ENCODE data around the gene PDXP.

PDXP gene

DNA sequence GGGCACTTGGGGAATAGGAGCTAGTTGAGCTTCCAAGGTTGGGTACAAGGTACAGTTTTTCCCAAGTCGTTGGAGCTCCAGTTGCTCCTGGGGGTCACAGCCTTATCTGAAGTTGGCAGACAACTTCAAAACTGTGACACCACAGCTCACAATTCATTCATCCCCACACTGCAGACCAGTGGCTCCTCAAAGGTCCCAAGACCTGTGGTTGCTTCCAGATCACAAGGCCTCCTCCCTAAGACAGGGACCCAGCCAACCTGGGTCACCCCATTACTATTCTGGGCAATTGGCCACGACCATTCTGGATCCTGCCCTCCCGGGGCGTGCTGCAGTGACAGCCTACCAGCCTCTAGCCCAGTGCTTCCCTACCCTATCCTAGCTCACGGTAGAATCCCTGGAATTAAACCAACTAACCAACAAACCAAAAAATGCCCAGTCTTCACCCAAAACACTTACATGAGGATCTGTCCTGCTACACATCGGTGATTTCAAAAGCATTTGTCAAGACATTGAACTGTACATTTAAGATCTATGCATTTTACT lies 862 bp upstream of the PDXP start:
- DNase-seq (ENCODE audit: insufficient read length) (no peak), FAIRE-seq (peak; percentile 68)
- TF ChIP-seq POLR2AphosphoS5 (IDR thresholded peaks at IDR 0.05; ENCODE audit: low read depth, low read length) (peak; percentile 81), POLR2A (IDR thresholded peaks at IDR 0.05; ENCODE audit: low read depth, low read length) (no peak; the same call in none of the 2 replicates)

DNA sequence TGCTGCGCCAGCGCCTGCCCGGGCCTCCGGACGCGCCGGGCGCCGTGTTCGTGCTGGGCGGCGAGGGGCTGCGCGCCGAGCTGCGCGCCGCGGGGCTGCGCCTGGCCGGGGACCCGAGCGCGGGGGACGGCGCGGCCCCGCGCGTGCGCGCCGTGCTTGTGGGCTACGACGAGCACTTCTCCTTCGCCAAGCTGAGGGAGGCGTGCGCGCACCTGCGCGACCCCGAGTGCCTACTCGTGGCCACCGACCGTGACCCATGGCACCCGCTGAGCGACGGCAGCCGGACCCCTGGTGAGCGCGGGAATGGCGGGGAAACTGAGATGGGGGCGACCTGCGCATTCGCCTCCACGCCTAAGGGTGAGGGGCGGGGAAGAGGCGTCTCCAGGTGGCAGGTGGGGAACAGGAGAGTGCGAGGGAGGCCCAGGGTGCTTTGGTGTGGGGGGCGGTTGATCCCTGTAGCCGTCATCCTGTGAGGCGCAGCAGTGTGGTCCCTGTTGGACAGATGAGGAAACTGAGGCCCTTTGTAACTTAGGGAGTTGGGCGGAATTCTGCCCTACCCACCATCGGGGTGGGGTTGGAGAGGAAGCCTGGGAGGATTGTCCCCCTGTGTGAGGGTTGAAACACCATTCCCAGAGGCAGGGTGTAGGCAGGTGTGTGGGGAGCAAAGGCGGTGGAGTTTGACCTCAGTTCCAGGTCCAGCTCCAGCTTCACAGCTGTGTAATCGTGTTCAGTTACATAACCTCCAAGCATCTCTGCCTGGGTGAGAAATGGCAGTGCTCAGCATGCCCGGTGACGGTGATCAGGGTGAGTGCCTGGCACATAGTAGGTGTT lies 758 bp downstream of the PDXP start:
- no peak for TF ChIP-seq POLR2AphosphoS5 (IDR thresholded peaks at IDR 0.05; ENCODE audit: low read depth, low read length)
- TF ChIP-seq TAF1 (IDR thresholded peaks at IDR 0.05; ENCODE audit: borderline replicate concordance, low read depth, low read length) = no peak
- no peak for TF ChIP-seq POLR2A (IDR thresholded peaks at IDR 0.05; ENCODE audit: low read depth, low read length)
- DNase-seq (ENCODE audit: insufficient read length) (no peak), FAIRE-seq (peak; percentile 94)

DNA sequence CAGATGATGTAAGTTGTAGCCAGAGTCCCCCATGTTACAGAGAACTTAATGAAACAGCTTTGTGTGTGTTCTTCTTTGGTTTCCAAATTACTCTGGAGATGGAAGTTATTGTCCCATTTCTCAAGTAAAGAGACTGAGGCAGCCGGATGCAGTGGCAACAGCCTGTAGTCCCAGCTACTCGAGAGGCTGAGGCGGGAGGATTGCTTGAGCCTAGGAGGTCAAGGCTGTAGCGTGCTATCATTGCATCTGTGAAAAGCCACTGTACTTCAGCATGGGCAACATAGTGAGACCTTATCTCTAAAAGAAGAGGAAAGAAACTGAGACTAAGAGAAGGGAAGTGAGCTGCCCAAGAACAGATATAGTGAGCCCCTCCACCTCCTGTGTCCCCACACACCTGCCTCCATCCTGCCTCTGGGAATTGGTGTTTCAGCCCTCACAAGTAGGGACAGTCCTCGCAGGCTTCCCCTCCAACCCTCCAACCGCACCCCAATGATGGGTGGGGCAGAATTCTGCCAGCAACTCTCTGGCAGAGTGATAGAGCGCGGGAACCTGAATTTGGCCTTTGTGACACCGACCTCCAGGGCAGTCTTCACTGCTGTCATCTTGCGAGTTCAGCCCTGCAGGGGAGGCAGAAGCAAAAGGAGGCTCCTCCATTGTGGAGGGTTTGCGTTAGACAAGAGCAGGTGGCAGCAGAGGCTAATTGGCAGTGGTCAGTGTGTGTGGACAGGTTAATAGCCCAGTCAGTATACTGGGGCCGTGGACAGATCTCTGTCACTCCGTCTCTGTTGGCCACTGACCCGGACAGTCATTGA lies 1.6 kb downstream of the PDXP start:
- DNase-seq (ENCODE audit: insufficient read length) = no peak
- FAIRE-seq = peak; percentile 44

DNA sequence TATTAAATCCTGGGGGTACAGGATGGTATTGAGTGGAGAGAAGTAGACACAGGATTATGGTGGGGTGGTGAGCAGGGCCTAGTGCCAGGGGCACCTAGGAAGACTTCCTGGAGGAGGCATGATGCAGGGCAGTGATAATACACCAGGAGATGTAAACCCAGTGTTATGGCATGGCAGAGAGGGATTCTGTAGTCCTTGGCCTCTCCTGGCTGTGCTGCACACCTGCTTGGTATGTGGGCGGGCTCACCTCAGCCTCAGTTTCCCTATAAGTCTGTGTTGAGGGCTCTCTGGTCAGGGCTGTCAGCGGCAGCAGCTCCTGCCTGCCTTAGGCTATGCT lies 2.2 kb downstream of the PDXP start:
- FAIRE-seq (no peak), DNase-seq (ENCODE audit: insufficient read length) (no peak)
- TF ChIP-seq POLR2A (IDR thresholded peaks at IDR 0.05; ENCODE audit: low read depth, low read length) (no peak), TAF1 (IDR thresholded peaks at IDR 0.05; ENCODE audit: borderline replicate concordance, low read depth, low read length) (no peak), POLR2AphosphoS5 (IDR thresholded peaks at IDR 0.05; ENCODE audit: low read depth, low read length) (no peak)

More for the DNA sequence above, 1.6 kb downstream of the PDXP start:
- TF ChIP-seq TAF1 (IDR thresholded peaks at IDR 0.05; ENCODE audit: borderline replicate concordance, low read depth, low read length) (no peak), POLR2AphosphoS5 (IDR thresholded peaks at IDR 0.05; ENCODE audit: low read depth, low read length) (no peak), POLR2A (IDR thresholded peaks at IDR 0.05; ENCODE audit: low read depth, low read length) (no peak)

DNA sequence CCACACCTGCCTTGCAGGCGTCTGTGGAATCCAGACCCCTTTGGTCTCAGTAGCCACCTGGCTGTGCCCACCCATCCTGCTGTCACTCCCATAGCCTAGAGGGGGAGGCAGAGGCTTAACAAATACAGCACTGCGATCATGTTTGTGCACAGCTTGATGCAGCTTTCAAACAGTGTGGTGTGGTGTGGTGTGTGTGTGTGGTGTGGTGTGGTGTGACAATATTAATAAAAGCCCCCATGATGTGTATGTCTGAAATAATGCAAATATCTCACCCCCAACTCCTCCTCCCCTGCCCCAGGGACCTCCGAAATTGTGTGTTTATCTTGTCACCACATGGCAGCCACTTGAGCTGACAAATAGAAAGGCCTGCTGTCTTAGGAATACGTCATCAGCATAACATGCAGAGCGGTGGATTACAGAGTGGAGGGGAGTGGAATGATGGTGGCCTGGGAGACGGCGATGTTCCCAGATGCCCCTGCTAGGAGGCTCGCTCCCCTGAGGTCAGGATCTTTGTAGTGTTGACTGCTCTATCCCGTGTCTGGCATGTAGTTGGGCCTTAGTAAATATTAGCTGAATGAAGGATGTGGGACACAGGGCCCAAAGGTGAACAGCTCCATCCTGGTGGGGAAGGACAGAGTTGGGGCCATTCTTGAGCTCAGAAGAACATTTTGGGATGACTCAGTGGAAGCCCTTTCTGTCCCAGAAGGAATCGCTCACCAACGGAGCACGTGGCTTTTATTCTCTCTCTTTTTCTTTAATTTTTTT lies 2.8 kb downstream of the PDXP start:
- TF ChIP-seq POLR2AphosphoS5 (IDR thresholded peaks at IDR 0.05; ENCODE audit: low read depth, low read length) (no peak), POLR2A (IDR thresholded peaks at IDR 0.05; ENCODE audit: low read depth, low read length) (no peak), TAF1 (IDR thresholded peaks at IDR 0.05; ENCODE audit: borderline replicate concordance, low read depth, low read length) (no peak)
- peak; percentile 54 for FAIRE-seq
- no peak for DNase-seq (ENCODE audit: insufficient read length)

DNA sequence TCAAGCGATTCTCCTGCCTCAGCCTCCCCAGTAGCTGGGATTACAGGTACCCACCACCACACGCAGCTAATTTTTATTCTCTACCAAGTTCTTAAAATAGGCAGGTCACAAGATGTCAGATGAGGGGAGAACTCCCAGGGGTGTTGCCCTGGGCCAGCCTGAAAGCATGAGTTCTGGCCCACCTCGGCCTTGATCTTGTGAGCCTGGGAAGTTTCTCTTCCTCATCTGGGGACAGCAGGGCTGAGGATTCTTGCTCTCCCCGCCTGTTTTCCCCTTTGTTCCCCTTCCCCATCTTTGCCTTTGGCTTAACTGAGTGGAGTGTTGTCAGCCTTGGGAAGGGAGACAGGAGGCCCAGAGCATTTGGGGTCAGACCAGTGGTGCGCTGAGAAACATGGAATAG lies 3.5 kb downstream of the PDXP start:
- FAIRE-seq = no peak
- TF ChIP-seq POLR2A (IDR thresholded peaks at IDR 0.05; ENCODE audit: low read depth, low read length) (no peak), TAF1 (IDR thresholded peaks at IDR 0.05; ENCODE audit: borderline replicate concordance, low read depth, low read length) (no peak), POLR2AphosphoS5 (IDR thresholded peaks at IDR 0.05; ENCODE audit: low read depth, low read length) (no peak)

DNA sequence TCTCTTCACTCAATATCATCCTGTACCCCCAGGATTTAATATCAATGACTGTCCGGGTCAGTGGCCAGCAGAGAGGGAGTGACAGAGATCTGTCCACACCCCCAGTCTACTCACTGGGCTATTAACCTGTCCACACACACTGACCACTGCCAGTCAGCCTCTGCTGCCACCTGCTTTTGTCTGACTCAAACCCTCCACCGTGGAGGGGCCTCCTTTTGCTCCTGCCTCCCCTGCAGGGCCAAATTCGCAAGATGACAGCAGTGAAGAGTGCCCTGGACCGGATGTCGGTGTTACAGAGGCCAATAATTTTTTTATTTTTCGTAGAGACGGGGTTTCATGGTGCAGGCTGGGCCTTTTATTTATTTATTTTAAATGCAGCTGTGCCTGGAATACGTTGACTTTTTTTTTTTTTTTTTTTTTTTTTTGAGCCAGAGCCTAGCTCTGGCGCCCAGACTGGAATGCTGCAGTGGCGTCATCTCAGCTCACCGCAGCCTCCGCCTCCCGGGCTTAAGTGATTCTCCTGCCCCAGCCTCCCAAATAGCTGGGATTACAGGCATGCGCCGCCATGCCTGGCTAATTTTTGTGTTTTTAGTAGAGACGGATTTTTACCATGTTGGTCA lies 5.1 kb downstream of the PDXP start:
- TF ChIP-seq POLR2AphosphoS5 (IDR thresholded peaks at IDR 0.05; ENCODE audit: low read depth, low read length) (no peak), TAF1 (IDR thresholded peaks at IDR 0.05; ENCODE audit: borderline replicate concordance, low read depth, low read length) (no peak), POLR2A (IDR thresholded peaks at IDR 0.05; ENCODE audit: low read depth, low read length) (no peak)
- DNase-seq (ENCODE audit: insufficient read length) = no peak
- FAIRE-seq = no peak

More for the DNA sequence above, 3.5 kb downstream of the PDXP start:
- DNase-seq (ENCODE audit: insufficient read length) = no peak

DNA sequence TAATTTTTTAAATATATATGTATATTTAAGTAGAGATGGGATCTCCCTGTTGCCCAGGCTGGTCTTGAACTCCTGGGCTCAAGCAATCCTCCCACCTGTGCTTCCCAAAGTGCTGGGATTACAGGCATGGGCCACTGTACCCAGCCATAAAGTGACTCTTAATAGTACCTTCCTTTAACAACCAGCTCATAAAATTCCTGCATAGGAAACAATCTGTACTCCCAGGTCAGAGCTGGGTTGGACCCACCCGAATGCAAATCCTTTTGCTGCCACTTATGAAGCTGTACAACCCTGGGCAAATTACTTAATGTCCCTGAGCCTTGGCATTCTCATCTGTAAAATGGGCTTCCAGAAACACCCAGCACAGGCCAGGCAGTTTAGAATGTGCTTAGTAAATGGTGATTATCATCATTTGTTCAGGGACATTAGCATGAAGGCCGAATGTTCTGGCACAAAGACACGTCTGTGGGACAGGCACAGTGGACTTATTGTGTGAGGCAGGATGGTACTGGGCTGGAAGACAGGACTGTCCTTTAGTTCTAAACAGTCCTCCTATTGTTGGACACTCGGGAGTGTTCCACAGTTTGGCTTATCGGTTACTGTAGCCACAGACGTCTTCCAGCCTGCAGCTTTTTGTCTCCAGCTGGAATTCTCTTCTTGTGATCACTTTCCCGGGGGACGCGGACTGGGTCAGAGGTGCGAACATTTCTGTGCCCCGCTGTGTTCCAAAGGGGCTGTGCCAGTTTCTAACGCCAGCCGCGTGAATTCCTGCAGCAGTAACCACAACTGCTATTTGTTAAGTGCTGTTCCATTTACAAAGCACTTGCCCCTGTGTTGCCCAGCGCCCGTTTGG lies 6.0 kb downstream of the PDXP start:
- DNase-seq (ENCODE audit: insufficient read length) (no peak), FAIRE-seq (no peak)
- no peak for TF ChIP-seq POLR2AphosphoS5 (IDR thresholded peaks at IDR 0.05; ENCODE audit: low read depth, low read length)
- no peak for TF ChIP-seq TAF1 (IDR thresholded peaks at IDR 0.05; ENCODE audit: borderline replicate concordance, low read depth, low read length)
- no peak for TF ChIP-seq POLR2A (IDR thresholded peaks at IDR 0.05; ENCODE audit: low read depth, low read length)

DNA sequence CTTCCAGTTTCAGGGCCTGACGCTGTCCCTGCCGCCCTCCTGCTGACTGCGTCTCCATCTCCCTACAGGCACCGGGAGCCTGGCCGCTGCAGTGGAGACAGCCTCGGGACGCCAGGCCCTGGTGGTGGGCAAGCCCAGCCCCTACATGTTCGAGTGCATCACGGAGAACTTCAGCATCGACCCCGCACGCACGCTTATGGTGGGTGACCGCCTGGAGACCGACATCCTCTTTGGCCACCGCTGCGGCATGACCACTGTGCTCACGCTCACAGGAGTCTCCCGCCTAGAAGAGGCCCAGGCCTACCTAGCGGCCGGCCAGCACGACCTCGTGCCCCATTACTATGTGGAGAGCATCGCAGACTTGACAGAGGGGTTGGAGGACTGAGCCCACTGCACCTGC lies 7.0 kb downstream of the PDXP start:
- DNase-seq (ENCODE audit: insufficient read length) (no peak), FAIRE-seq (no peak)
- TF ChIP-seq TAF1 (IDR thresholded peaks at IDR 0.05; ENCODE audit: borderline replicate concordance, low read depth, low read length) = no peak
- TF ChIP-seq POLR2AphosphoS5 (IDR thresholded peaks at IDR 0.05; ENCODE audit: low read depth, low read length) = no peak
- no peak for TF ChIP-seq POLR2A (IDR thresholded peaks at IDR 0.05; ENCODE audit: low read depth, low read length)

DNA sequence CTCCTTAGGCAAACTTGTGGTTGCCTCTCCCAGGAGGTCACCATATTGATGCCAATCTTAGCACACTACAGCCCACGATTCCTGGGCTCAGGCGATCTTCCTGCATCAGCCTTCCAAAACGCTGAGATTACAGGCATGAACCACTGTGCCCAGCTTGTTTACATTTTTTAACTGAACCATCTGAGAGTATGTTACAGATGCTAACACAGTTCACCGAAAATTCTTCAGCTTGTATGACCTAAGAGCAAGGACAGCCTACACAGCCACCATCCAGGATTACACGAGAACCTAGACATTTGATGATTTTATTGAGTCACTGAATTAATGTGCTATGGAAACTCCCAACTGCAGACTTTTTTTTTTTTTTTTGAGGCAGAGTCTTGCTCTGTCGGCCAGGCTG lies 11.1 kb downstream of the PDXP start:
- no peak for FAIRE-seq

More for the DNA sequence above, 11.1 kb downstream of the PDXP start:
- no peak for DNase-seq (ENCODE audit: insufficient read length)
- no peak for TF ChIP-seq POLR2AphosphoS5 (IDR thresholded peaks at IDR 0.05; ENCODE audit: low read depth, low read length)
- no peak for TF ChIP-seq POLR2A (IDR thresholded peaks at IDR 0.05; ENCODE audit: low read depth, low read length)
- TF ChIP-seq TAF1 (IDR thresholded peaks at IDR 0.05; ENCODE audit: borderline replicate concordance, low read depth, low read length) = no peak
